ENCODE measurements around the gene BAZ2B.

DNA sequence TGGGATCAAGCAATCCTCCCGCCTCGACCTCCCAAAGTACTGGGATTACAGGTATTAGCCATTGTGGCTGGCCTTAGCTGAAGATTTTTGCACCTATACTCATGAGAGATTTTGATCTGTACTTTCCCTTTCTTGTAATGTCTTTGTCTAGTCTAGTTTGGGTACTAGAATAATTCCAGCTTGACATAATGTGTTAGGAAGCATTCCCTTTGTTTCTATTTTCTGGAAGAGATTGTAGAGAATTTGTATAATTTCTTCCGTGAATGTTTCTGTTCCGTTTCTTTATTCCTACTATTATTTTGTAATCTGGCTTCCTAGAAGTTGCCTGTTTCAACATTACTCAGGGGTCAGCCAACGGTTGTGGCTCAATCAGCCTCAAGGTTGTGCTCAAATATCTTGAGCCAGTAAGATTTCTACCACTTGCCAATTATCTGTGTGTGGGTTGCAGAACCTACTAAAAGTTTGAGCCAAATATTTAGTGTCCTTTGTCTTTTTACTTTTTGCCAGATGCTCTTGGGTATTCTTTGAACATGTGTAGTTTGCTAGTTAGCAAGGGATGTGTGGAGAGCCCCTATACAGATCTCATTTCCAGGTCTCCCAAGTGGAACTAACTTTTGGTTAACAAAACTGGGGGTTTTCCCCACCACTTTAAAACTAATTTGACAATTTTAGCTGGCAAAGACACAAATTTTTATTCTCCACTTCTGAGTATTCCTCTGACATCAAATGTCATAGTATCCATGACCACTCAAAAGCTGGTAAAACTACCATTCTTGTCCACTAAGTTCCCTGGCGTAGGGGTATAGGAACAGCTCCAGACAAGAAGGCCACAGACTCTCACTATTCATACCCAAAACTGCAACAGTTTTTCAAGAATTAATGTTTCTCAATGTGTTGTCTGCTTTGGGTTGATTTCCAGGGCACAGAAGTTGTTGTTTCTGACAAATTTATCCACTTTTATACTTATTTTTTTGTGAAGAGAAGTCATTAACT is 42.8 kb upstream of the BAZ2B start:
- no peak for TF ChIP-seq POLR2A (IDR thresholded peaks at IDR 0.05)
- TF ChIP-seq CTCF (IDR thresholded peaks at IDR 0.05): no peak

All from testis (tissue), 2 donors.